Measurements from ENCODE around the gene PRKCZ. TPM values are rescaled to one million over a fixed set of nuclear protein-coding genes. Genes with fewer than 3 reads are reported as not detected.

Gene PRKCZ
- total and polyA plus RNA-seq, 9 of the 15 experiments (the other 6 are each of a cell fraction or from before 2014, with no cell fraction given), result 0.07 to 3.1 (median 1.3) TPM

DNA sequence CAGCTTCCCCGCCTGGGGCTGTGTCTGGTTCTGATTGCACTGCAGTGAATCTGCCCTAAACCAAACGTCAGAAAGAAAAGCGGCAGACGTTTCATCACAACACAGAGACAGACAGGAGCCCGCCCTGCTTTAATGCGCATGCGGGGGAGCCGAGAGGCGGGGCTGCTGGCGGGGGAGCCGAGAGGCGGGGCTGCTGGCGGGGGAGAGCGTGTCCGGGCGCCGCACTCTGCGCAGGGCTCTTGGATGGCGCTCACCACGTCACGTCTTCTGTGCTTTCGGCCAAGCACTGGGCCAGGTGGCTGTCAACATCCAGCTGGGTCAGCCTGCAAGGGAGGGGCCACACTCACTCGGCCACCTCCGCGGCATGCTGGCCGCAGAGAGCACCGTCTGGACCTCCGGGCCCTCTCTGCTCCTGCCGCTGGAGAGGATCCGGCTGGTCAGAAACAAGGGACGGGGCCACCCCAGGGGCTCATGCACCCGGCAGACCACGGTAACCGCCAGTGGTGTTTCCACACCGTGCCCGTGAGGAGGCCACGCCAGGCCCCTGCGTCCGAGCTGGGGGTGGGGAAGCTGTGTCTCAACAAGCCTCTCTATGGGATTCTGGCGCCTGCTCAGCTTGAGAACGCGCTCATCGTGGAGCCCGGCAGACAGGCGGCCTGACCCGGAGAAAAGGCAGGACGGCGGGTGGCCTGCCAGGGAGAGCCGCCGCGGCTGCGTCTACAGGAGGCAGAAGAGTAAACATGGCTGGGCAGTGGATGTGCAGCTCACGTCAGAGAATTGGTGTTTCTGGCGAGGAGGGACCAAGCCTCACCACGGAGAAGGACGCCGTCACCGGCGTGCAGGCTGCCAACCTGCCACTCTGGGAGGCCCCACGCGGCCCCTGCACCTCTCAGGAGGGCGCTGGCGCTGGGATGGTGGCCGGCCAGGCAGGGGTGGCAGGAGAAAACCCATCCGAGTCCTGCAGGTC, 139.5 kb downstream of the PRKCZ start (continued):
- TF ChIP-seq KDM5B (IDR thresholded peaks at IDR 0.05; ENCODE audit: insufficient replicate concordance, low read depth, low read length) (peak; percentile 18), KHSRP (IDR thresholded peaks at IDR 0.05) (no peak), ZSCAN32 (CRISPR knock-in tag; IDR thresholded peaks at IDR 0.05) (no peak), HCFC1 (IDR thresholded peaks at IDR 0.05; ENCODE audit: low read depth, low read length) (peak; percentile 19; the same call in 1 of the 2 replicates), E2F5 (CRISPR knock-in tag; IDR thresholded peaks at IDR 0.05) (no peak), HDAC3 (IDR thresholded peaks at IDR 0.05; ENCODE audit: borderline replicate concordance, partially characterized antibody) (no peak), HNRNPLL (IDR thresholded peaks at IDR 0.05; ENCODE audit: low read depth, low read length, poor library complexity, severe bottlenecking) (peak; percentile 87), RFX5 (IDR thresholded peaks at IDR 0.05; ENCODE audit: low read depth, low read length) (no peak), ZBTB1 (CRISPR knock-in tag; IDR thresholded peaks at IDR 0.05; ENCODE audit: borderline replicate concordance, low read depth) (0 out of 2 replicates have a peak, but pooled peaks have one; percentile 51), FOXA1 (IDR thresholded peaks at IDR 0.05; ENCODE audit: borderline replicate concordance) (no peak), TEAD4 (IDR thresholded peaks at IDR 0.05; ENCODE audit: low read length) (peak; percentile 24; the same call in 1 of the 2 replicates), TEAD4 (CRISPR knock-in tag; IDR thresholded peaks at IDR 0.05; ENCODE audit: borderline replicate concordance) (no peak), SRSF9 (IDR thresholded peaks at IDR 0.05; ENCODE audit: borderline replicate concordance, low read depth, low read length) (no peak), RBM22 (IDR thresholded peaks at IDR 0.05; ENCODE audit: low read depth, low read length, poor library complexity, severe bottlenecking) (no peak), ESRRB (CRISPR knock-in tag; IDR thresholded peaks at IDR 0.05; ENCODE audit: borderline replicate concordance) (no peak), DIDO1 (tag; IDR thresholded peaks at IDR 0.05; ENCODE audit: low read depth) (no peak), ZNF347 (CRISPR knock-in tag; IDR thresholded peaks at IDR 0.05; ENCODE audit: low read depth) (no peak), SRF (CRISPR knock-in tag; IDR thresholded peaks at IDR 0.05) (peak in 1 of 2 experiments; percentile 11; a peak in 1 of 4 replicates), NFIX (CRISPR knock-in tag; IDR thresholded peaks at IDR 0.05; ENCODE audit: low read depth) (no peak)
- TF ChIP-seq, protein P1, sequence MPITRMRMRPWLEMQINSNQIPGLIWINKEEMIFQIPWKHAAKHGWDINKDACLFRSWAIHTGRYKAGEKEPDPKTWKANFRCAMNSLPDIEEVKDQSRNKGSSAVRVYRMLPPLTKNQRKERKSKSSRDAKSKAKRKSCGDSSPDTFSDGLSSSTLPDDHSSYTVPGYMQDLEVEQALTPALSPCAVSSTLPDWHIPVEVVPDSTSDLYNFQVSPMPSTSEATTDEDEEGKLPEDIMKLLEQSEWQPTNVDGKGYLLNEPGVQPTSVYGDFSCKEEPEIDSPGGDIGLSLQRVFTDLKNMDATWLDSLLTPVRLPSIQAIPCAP (CRISPR knock-in tag; IDR thresholded peaks at IDR 0.05; ENCODE audit: borderline replicate concordance), result no peak
